HG02970 (cell line): ENCODE measurements around the gene SOX9.
"Not testable (repeated sequence)": the region's sequence is repeated elsewhere in the genome, so short reads cannot be mapped to it uniquely, and the experiment has no call there.

ENCODE experiments used
- ATAC-seq: cut with Tn5 transposase; IDR thresholded peaks from one replicate; pipeline ENCODE4 v1.9.1; 2021; ENCODE audit warnings: mild to moderate bottlenecking, moderate library complexity, moderate number of reproducible peaks; ENCODE audit not compliant: unreplicated experiment, low FRiP score

Gene SOX9

GRCh38 chr17:72110231-72110941 is 10.4 kb upstream of the SOX9 start:
- ATAC-seq = no peak

DNA sequence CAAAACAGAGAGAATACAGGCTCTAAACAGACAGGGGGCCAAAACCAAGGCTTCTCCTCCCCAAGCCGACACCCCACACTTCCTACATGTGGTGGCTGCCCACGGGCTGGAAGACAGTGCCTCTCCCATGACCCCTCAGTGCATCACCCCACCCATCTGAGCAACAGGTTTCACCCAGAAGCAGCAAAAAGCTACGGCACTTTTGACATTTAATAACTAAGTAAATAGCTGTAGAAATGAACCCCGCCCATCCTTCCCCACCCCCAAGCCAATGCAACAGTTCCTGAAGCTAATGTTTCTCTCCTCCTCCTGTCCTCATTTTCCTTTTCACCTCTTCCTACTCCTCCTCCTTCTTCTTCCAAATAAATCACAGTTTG is 9.9 kb upstream of the SOX9 start:
- no peak for ATAC-seq

GRCh38 chr17:72111336-72111923 is 9.4 kb upstream of the SOX9 start:
- ATAC-seq = no peak

DNA sequence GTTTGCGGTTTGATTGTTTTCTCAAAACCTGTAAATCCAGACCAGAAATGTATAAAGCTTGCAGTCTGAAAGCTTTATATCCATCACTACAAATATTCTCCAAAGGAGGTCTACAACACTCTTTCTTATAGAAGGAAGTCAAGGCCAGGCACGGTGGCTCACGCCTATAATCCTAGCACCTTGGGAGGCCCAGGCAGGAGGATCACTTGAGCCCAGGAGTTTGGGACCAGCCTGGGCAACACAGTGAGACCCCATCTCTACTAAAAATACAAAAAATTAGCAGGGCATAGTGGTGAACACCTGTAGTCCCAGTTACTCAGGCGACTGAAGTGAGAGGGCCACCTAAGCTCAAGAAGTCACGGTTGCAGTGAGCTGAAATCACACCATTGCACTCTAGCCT is 8.9 kb upstream of the SOX9 start:
- not testable (repeated sequence) for ATAC-seq

- no peak for ATAC-seq
These were observed 7.1 kb upstream of the SOX9 start for GRCh38 chr17:72113751-72114150.

DNA sequence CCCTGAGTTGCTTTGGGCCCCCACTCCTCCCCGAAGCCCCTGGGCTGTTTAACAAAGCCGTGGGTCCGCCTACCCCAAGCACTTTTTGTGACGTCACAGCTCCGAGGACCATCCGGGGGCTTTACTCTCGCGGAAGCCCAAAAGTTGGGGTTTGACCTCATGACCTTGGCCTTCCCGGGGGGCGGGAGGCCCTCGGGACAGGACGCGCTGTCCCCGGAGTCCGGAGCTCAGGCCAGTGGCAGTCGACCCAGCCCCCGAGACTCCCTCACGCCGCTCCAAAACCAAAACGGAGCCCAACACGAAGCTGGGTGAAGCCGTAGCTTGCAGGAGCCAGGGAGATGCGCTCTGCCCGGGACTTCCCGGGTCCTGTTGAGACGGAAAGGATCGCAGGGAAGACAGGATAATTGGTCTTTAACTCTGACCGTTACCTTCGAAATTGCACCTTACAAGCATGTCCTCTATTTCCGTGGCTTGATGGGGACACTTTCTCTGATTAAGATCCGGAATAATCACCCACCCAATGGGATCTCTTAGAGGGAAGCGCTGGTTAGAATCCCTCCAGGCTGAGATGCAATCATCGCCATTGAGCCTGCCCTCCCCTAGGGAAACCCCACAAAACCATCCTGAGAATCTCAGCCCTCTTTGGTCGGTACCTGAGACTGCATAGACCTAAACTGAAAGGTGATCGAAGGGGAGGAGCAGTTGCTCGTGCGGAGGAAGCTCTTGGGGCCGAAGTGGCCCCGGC is 4.9 kb upstream of the SOX9 start:
- no peak for ATAC-seq

DNA sequence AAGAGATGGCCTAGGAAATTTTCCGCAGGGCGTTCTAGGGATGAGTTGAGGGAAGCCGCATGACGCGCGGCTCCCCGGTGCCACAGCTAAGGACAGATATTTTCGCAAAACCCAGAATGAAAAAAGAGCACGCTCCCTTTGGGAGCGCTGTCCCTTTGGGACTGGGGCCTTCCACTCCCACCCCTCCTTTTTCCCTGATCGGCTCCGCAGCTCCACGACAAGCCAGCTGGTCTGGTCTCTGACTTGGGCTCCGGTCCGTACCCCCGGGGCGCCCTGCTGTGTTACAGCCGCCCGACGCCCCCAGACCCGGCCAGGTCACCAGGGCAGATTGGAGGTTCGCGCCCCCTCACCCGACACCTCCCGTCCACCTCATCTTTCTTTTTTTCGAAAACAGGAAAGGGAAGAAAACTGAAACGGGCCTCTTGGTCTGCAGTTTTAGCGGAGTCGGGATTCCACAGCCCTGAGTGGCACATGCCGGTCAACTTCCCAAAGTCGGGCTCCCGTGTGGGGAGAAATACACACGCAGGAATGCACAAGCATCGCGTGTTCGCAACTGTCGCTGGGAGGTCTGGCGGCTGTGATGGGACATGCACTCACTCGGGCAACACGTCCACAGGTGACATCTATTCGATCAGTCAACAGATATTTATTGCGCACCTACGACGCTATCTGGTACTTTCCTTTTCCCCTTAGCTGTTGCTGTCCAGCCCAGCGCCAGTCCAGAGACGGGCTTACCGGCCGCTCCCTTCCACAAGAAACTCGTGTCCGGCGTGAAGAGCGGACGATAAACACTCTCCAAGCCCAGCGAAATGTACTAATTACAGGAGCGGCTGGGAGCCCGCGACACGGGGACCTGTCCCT is 3.9 kb upstream of the SOX9 start:
- no peak for ATAC-seq

GRCh38 chr17:72117535-72118334 is 3.1 kb upstream of the SOX9 start:
- no peak for ATAC-seq

DNA sequence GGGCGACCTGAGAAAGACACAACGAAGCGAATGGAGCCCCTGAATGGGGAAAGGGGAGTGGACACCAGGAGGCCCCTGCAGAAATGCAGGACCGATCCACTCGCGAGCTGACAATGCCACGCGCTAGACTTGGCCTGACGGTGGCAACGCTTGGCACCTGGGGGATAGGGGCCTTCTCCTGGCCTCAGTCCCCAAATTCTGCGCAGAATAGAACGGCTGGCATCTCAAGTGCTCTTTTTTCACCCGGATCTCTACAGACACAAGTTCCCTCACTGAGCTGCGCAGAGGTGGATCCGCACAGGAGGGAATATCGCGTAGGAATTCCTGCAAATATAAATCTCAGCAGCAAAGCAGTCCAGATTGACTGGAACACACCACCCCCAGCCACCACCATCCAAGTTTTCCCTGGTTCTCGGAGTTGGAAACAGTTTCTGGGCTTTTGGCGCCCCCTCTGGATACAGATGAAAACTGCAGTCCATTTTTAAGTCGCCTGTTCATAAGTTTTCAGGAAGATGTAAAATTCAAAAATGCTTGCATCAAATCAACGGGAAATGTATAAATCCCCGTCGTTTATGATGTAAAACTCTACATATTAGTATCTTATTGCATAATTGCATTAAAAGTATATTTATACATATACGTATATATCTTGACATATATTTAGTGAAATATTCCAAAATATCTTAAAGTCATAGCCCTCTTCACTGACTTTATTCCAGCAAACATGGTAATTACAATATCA is 2.3 kb upstream of the SOX9 start:
- ATAC-seq = no peak

GRCh38 chr17:72119077-72119872 is 1.5 kb upstream of the SOX9 start:
- no peak for ATAC-seq

- ATAC-seq = no peak
These were observed 763 bp upstream of the SOX9 start for GRCh38 chr17:72119873-72120641.

DNA sequence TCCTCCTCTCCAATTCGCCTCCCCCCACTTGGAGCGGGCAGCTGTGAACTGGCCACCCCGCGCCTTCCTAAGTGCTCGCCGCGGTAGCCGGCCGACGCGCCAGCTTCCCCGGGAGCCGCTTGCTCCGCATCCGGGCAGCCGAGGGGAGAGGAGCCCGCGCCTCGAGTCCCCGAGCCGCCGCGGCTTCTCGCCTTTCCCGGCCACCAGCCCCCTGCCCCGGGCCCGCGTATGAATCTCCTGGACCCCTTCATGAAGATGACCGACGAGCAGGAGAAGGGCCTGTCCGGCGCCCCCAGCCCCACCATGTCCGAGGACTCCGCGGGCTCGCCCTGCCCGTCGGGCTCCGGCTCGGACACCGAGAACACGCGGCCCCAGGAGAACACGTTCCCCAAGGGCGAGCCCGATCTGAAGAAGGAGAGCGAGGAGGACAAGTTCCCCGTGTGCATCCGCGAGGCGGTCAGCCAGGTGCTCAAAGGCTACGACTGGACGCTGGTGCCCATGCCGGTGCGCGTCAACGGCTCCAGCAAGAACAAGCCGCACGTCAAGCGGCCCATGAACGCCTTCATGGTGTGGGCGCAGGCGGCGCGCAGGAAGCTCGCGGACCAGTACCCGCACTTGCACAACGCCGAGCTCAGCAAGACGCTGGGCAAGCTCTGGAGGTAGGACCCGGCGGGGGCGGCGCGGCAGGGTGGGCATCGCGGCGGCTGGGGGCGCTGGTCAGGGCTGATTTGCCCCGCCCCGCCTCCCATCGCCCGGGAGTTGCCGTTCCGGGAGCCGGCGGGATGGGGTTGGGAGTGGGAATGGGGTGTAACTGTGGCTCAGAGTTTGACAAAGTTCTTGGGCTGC is 567 bp downstream of the SOX9 start:
- ATAC-seq = peak; percentile 11

DNA sequence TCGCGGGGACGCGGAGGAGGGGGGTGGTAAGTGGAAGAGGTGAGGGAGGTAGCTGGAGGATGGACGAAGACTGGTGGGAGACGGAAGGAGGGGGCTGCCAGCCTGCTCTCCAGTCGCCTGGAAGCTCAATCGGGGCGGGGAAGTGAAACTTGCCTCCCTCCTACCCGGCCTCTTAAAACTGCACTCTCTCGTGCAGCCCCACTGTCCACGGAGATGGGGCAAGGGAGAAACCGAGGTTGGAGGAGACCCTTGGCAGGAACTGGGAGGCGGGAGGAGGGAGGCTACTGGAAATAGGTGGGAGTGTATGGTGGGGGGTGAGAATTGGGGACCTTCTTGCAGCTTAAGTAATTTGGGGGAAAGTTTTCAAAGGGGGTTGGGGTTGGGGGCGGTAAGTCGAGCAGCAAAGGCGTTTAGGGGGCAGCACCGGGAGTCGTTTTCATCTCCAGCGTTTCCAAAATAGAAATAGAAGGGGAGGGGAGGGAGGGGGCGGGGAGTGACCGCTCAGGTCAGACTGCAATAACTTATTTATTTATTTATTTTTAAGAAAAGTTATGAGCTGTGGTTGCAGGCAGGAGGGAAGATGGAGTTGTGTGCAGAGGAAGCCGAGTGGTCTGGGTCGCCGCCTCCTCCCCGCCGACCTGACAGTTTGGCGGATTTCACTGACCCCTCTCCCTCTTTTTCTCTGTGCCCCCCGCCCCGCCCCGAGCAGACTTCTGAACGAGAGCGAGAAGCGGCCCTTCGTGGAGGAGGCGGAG is 1.4 kb downstream of the SOX9 start:
- ATAC-seq = no peak

DNA sequence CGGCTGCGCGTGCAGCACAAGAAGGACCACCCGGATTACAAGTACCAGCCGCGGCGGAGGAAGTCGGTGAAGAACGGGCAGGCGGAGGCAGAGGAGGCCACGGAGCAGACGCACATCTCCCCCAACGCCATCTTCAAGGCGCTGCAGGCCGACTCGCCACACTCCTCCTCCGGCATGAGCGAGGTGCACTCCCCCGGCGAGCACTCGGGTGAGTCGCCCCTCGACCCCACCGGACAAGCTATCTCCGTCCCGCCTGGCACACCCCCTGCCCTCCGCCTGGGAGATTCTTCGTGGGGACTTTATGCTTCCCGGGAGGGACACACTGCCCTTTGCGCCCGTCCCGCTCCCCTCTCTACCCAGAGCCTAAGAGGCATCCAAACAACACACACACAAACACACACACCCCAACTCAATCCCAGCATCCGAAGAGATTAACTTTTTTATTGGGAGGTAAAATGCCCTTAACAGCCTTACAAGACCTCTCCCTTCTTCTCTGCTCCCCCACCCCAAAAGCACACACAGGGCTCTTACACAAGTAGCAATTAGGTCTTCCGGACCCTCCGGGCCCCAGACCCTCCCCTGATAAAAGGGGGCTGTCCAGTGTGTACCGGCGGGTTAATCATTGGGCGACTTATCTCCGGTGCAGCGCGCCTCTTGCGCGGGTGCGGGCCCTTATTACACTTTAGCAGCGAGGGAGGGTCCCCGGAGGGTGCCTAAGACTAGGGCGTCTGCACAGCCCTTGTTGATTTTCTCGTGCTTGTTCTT is 2.1 kb downstream of the SOX9 start:
- no peak for ATAC-seq
